WTC11 (cell line): Measurements from ENCODE around the gene PET117.

Source experiments
- ATF3 ChIP-seq: sonication (generic); formaldehyde crosslinking; conservative IDR thresholded peaks from 2 replicates; pipeline ENCODE4 v1.8.1; 2022; ENCODE audit warnings: mild to moderate bottlenecking, missing genetic modification reagents
- CTCF ChIP-seq: fragments of 200-600 bp; IDR thresholded peaks from 2 replicates; pipeline ENCODE4 v1.8.0; 2022; ENCODE audit warnings: antibody characterized with exemption
- GTF2I ChIP-seq: fragments of 250-450 bp; sonication (Bioruptor Pico); conservative IDR thresholded peaks from 2 replicates; pipeline ENCODE4 v1.4.0; 2021; ENCODE audit warnings: mild to moderate bottlenecking
- PRDM15 ChIP-seq: sonication (generic); formaldehyde crosslinking; IDR thresholded peaks from 2 replicates; pipeline ENCODE4 v1.8.0; 2022; ENCODE audit warnings: missing genetic modification reagents
- RELA ChIP-seq: sonication (generic); formaldehyde crosslinking; IDR thresholded peaks from 2 replicates; pipeline ENCODE4 v1.8.1; 2022; ENCODE audit warnings: missing genetic modification reagents, mild to moderate bottlenecking, borderline replicate concordance
- SP1 ChIP-seq: sonication (generic); formaldehyde crosslinking; conservative IDR thresholded peaks from 2 replicates; pipeline ENCODE4 v1.8.1; 2022; ENCODE audit warnings: missing genetic modification reagents
- USF1 ChIP-seq: sonication (generic); formaldehyde crosslinking; IDR thresholded peaks from 2 replicates; pipeline ENCODE4 v1.8.0; 2022; ENCODE audit warnings: mild to moderate bottlenecking, missing genetic modification reagents
- ZNF138 ChIP-seq: sonication (generic); formaldehyde crosslinking; conservative IDR thresholded peaks from 2 replicates; pipeline ENCODE4 v1.8.1; 2022; ENCODE audit warnings: mild to moderate bottlenecking, moderate library complexity, missing genetic modification reagents

- TF ChIP-seq PRDM15, result no peak
- no peak for TF ChIP-seq CTCF
- TF ChIP-seq RELA, result no peak
- TF ChIP-seq SP1 (CRISPR knock-in tag), result no peak
- no peak for TF ChIP-seq GTF2I (CRISPR knock-in tag)
- TF ChIP-seq ZNF138 (CRISPR knock-in tag), result no peak
- no peak for TF ChIP-seq ATF3 (CRISPR knock-in tag)
- TF ChIP-seq USF1, result no peak
Observed at GRCh38 chr20:18156045-18156444, 18.4 kb downstream of the PET117 start.
